GM12892 (cell line): ENCODE measurements around the gene AFF3.

Source experiments
- POLR2A ChIP-seq: IDR thresholded peaks from 2 replicates; pipeline ENCODE4 v1.6.1; 2011; ENCODE audit warnings: low read depth, low read length, control low read depth
- POLR2AphosphoS5 ChIP-seq: IDR thresholded peaks from 2 replicates; pipeline ENCODE4 v1.6.1; 2011; ENCODE audit warnings: low read depth, low read length, control low read depth

DNA sequence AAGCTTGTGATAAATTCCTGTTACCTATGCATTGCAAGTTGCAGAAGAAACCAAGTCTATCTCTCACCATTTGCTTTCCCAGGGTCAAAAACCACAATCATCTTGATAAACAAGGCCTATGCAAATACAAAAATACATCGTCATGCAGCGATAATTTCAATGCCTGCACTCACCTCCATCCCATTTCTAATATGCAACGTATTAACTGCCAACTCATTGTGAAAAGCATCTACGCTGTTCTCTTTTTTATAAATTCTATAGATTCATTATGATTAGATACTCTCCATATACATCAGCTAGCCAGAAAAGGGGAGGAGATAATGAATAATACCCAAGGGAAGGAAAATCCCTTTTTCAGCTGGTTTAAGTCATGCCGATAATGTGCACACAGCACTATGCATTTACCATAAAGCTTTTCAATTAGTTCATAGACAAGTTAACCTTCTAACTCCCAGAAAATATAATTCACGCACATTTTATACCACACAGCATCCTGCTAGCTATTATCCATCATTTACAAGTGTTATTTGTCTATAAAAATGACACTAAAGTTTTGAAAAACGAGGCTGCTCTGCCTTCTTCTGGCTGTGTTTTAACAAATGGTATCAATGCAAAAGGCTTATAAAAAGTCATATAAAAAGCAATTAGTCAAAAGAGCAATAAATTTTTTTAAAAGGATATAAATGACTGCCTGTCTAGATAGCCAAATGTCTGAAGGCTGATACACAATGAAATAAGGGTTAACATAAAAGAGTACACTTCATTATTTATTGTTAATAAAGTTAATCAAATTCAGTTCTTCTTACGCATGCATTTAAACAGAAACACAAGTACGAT is 77.6 kb downstream of the AFF3 start:
- no peak for TF ChIP-seq POLR2AphosphoS5
- TF ChIP-seq POLR2A = no peak
